Measurements from ENCODE around the gene PTGES.
A peak's percentile ranks its signal among the peaks of the same experiment; 100 is the strongest.
"Not testable (repeated sequence)": the region's sequence is repeated elsewhere in the genome, so short reads cannot be mapped to it uniquely, and the experiment has no call there.

PTGES gene

GRCh38 chr9:129769669-129770068 is 16.8 kb upstream of the PTGES start:
- peak; percentile 52 for DNase-seq (ENCODE audit: low spot score)

- no peak for DNase-seq (ENCODE audit: low spot score)
These were observed 15.6 kb upstream of the PTGES start for GRCh38 chr9:129768486-129768885.

GRCh38 chr9:129765764-129766317 is 13.0 kb upstream of the PTGES start:
- DNase-seq (ENCODE audit: low spot score): no peak

GRCh38 chr9:129762985-129763926 is 10.4 kb upstream of the PTGES start:
- no peak for DNase-seq (ENCODE audit: low spot score)

GRCh38 chr9:129762370-129762984 is 9.6 kb upstream of the PTGES start:
- DNase-seq (ENCODE audit: low spot score): not testable (repeated sequence)

- DNase-seq (ENCODE audit: low spot score): no peak
These were observed 9.1 kb upstream of the PTGES start for GRCh38 chr9:129761901-129762369.

GRCh38 chr9:129761293-129761900 is 8.6 kb upstream of the PTGES start:
- no peak for DNase-seq (ENCODE audit: low spot score)

GRCh38 chr9:129760784-129761183 is 7.9 kb upstream of the PTGES start:
- DNase-seq (ENCODE audit: low spot score): not testable (repeated sequence)

- DNase-seq (ENCODE audit: low spot score): no peak
These were observed 7.1 kb upstream of the PTGES start for GRCh38 chr9:129759804-129760502.

GRCh38 chr9:129759319-129759718 is 6.5 kb upstream of the PTGES start:
- DNase-seq (ENCODE audit: low spot score): no peak

GRCh38 chr9:129757045-129757444 is 4.2 kb upstream of the PTGES start:
- no peak for DNase-seq (ENCODE audit: low spot score)

GRCh38 chr9:129756191-129756590 is 3.3 kb upstream of the PTGES start:
- DNase-seq (ENCODE audit: low spot score): no peak

GRCh38 chr9:129755151-129755550 is 2.3 kb upstream of the PTGES start:
- no peak for DNase-seq (ENCODE audit: low spot score)

GRCh38 chr9:129751841-129752801 is 721 bp downstream of the PTGES start:
- DNase-seq (ENCODE audit: low spot score): no peak

- DNase-seq (ENCODE audit: low spot score): no peak
These were observed 2.7 kb downstream of the PTGES start for GRCh38 chr9:129750013-129750638.

GRCh38 chr9:129749575-129749974 is 3.3 kb downstream of the PTGES start:
- DNase-seq (ENCODE audit: low spot score): no peak

- DNase-seq (ENCODE audit: low spot score): not testable (repeated sequence)
These were observed 3.8 kb downstream of the PTGES start for GRCh38 chr9:129749052-129749451.

- DNase-seq (ENCODE audit: low spot score): no peak
These were observed 4.6 kb downstream of the PTGES start for GRCh38 chr9:129748249-129748648.

GRCh38 chr9:129746092-129746777 is 6.6 kb downstream of the PTGES start:
- no peak for DNase-seq (ENCODE audit: low spot score)

- DNase-seq (ENCODE audit: low spot score): no peak
These were observed 7.6 kb downstream of the PTGES start for GRCh38 chr9:129745200-129745599.
